ENCODE results near the gene MYOM3.
A peak's percentile ranks its signal among the peaks of the same experiment; 100 is the strongest.

MYOM3 gene

DNA sequence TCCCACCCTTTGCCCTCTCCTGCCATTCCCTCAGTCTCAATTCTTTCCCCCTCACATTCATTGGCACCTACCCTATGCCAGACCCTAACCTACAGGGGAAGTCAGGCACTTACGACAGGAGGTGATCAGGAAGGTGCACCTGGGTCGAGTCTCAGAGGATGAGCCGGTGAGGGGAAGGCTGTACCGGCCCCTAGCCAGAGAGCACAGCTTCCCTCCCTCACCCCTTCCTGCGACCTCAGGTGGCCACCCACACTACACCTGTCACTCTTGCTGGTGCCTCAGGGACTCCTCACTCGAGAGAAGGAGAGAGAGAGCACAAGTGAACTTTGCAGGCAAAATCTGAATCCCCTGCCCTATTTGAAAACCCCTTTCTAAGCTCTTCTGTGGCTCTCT, 1.7 kb upstream of the MYOM3 start:
- DNase-seq, result no peak

GRCh38 chr1:24111262-24111995, 506 bp downstream of the MYOM3 start:
- DNase-seq, result no peak

DNA sequence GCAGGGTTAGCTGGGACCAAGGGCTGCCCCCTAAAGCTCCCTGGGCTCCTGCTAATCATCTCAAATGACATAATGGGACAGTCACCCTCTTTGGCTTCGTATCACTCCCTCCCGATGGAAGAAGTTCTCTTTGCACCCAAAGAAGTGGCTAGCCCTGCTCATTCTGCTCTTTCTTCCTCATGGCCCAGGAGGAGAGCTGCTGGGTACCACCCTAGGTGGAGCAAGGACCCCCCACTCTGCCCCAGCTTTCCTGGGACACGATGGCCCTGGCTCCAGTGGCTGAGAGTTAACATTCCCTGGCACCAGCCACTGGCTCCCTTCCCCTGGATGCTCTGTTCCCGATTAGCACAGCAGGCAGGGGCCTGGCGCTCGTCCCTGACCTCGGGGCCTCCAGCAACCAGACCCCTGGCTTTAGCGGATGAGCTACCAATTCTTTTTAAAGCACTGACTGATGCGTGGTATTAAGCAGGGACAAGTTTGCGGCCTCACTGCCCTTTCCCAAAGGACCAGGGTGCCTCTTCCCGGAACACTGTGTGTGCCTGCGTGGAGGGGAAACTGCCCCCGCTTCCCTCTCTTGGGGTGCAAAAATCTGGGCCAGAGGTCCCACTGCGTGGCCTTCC, 1.2 kb downstream of the MYOM3 start:
- no peak for DNase-seq

DNA sequence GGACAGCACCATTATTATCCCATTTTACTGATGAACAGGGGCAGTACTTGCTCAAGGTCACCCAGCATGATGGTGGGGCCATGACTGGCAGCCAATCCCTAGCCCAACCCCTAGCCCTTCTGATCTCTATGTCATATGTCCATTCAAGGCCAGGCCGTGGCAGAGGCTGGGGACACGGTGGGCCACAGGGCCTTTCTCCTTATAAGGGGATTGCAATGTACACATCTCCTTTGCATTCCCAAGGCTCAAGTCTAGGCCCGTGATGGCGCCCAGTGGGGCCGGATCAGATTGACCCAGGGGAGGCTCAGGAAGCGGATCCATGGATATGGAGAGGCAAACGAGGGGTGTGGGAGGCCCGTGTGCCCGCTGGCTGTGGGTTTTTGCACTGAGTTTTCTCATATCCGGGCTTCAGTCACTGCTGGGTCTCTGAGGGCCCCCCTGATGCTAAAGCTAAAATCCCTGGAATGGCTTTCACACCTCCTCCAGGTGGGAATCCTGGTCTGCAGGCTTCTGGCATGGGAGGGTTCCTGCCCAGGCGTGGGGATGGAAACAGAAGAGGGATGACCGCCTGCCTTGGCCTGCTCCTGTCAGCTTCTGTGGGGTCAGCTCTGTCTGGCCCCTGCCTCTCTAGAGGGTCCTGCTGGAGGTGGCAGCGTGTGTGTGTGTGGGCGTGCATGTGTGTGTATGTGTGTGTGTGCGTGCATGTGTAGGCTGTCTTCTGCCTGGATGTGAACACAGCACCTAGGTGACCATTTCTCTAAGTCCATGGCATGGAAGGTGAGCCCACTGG, 2.1 kb downstream of the MYOM3 start:
- DNase-seq, result no peak

GRCh38 chr1:24109166-24109483, 2.8 kb downstream of the MYOM3 start:
- DNase-seq, result no peak

GRCh38 chr1:24108334-24109165, 3.4 kb downstream of the MYOM3 start:
- DNase-seq, result peak; percentile 73

DNA sequence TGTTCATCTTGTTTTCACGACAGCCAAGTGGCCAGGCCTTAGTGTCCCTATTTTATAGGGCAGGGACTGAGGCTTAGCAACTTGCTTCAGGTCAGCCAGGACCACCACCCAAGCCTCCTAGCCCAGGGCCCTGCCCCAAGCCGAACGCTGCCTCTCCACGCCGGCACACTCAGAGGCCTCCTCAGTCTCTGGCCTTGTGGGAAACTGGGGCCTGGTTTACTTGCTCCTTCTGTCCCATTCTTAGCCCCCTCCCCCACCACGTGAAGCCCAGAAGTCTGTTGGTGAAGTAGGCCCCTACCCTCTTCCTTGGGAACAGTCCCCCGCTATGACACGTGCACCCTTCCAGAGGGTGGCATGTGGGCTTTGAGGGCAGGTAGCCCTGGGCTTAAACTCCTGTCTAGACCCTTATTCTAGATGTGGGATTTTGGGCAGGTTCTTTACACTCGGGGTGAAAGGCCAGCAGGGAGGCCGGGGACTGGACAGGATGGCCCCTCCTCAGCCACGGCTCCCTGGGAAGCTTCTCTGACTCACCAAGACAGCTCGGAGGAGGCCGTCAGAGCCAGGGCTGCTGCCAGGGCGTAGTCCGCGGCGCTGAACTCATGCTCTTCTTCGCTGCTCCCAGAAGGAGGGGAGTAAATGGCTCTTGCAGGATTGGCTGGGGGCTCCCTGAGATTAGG, 4.3 kb downstream of the MYOM3 start:
- peak; percentile 51 for DNase-seq

DNA sequence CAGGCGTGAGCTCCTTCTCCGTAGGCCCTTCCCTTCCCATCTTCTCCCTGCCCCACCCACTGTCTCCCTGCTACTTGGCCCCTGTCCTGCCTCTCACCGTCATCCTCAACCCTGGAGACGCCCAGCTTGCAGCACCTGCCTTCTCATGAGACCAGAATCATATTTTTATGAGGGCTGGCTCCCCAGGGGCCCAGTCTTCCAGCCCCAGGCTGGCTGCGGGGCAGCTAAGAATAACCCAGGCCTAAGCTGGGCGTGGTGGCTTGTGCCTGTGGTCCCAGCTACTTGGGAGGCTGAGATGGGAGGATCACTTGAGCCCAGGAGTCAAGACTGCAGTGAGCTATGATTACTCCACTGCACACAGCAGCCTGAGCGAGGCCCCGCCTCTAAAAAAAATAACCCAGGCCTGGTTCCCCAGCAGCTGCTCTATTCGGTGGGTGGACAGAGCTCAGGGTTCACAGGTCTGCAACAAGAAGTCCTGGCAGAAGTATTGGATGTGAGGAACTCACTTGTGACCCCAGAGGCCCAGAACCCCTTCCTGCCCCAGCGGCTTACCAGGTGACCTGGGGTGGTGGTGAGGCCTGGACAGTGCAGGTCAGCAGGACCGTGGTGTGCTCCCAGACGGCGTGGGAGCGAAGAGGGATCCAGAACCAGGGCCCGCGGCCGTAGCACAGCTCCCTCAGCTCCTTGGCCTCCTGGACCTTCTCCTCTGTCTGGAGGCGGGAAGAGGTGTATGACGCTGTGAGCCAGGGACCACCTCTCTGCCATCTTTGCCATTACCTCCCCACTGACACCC, 6.4 kb downstream of the MYOM3 start:
- DNase-seq, result no peak

DNA sequence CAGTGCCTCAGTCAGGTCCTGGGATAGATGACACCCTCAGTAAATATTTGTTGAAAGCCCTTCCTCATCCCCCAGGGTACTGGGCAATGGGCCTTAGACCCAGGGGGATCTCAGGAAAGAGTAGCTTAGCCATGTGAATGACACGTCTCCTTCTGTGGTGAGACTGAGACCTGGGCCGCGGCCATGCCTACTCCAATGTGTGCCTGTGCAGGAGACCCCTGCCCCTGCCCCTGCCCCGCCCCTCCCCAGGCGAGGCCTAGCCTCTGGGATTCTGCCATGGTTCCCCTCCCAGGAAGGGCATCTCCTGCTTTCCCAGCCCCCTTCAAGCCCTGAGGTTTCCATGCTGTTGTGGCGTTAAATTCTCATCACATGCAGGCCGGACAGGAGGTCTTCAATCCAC, 7.1 kb downstream of the MYOM3 start:
- no peak for DNase-seq

DNA sequence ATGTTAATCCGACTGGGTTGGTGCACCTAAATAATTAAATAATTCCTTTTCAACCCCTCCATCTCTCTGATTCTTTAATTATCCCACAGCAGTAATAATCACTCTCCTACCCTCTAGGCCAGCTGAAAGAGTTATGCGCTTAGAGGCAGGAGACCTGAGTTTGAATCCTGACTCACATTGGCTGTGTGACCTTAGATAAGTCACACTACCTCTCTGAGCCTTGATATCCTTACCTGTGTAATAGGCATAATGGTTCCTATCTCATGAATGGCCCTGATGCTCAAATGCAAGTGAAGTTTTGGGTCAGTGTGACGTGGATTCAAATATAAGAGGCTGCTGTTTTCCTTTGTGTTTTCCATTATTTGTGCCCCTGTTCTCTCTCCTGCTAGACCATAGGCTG, 8.1 kb downstream of the MYOM3 start:
- no peak for DNase-seq

GRCh38 chr1:24103408-24103807, 8.5 kb downstream of the MYOM3 start:
- no peak for DNase-seq

DNA sequence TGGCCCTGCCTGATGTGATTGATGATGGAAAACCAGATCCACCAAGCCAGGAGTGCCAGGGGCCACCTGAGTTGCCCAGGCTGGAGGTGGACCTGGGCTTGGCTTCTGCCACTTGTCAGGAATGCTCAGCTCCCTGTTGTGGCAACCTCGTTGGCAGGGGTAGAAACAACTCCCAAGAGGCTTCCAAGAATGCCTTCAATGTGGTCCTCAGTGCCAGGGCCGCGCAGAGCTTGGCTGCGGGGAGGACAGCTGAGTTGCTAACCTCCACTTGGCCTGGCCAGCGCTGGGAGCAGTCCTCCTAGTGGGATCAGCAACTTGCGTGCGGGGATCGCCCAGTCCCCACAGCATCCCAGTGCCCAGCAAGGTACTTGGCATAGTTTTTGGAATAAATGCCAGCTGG, 9.0 kb downstream of the MYOM3 start:
- DNase-seq, result no peak

- no peak for DNase-seq
Measured at GRCh38 chr1:24101796-24102586, 9.9 kb downstream of the MYOM3 start.

GRCh38 chr1:24100945-24101737, 10.8 kb downstream of the MYOM3 start:
- no peak for DNase-seq

DNA sequence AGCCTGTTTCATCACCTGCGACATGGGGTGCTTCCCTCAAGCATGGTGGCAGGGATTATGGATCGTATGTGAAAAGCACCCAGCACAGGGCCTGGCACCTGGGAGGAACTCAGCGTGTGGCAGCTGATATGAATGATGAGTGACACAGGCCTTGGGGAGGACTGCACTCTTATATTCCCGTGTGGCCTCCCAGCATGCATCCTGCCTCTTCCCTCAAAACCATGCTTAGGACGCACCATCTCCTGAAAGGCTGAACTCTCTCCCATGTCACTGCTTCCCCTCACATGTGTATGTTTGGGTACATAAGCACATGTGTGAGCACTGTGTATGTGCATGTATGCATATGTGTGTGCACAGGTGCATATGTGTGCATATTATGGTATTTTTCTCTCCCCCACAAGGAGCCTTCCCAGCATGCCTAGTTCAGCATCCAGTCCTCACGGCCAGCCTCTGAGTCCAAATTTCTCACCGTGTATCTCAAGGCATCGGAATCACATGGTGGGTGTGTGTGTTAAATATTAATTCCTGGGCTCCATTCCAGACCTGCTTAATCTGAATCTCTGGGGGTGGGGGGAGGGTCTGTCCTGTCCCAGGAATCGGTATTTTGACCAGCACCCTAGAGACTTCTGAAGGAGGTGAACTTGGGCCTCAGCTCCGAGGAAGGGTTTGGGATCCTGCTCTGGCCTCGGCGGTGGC, 12.8 kb downstream of the MYOM3 start:
- no peak for DNase-seq

DNA sequence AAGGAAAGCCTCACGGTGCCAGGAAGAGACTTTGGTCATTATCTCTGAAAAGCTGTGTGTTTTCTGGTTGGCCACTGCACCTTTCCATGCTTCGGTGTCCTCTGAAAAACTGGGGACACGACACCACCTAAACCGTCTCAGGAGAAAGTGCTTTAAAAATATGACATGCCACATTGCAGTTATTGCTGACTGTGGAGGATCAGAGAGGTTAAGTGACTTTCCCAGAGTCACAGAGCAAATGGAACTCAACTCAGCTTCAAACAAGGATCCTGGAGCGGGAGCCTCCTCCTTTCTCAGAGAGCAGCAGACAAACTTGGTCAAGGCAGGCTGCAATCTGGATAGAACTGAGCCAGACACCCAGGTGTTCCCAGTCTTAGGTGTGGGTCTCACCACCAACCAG, 13.8 kb downstream of the MYOM3 start:
- no peak for DNase-seq

- DNase-seq, result no peak
Measured at GRCh38 chr1:24097663-24098062, 14.3 kb downstream of the MYOM3 start.

GRCh38 chr1:24096739-24097103, 15.2 kb downstream of the MYOM3 start:
- no peak for DNase-seq

DNA sequence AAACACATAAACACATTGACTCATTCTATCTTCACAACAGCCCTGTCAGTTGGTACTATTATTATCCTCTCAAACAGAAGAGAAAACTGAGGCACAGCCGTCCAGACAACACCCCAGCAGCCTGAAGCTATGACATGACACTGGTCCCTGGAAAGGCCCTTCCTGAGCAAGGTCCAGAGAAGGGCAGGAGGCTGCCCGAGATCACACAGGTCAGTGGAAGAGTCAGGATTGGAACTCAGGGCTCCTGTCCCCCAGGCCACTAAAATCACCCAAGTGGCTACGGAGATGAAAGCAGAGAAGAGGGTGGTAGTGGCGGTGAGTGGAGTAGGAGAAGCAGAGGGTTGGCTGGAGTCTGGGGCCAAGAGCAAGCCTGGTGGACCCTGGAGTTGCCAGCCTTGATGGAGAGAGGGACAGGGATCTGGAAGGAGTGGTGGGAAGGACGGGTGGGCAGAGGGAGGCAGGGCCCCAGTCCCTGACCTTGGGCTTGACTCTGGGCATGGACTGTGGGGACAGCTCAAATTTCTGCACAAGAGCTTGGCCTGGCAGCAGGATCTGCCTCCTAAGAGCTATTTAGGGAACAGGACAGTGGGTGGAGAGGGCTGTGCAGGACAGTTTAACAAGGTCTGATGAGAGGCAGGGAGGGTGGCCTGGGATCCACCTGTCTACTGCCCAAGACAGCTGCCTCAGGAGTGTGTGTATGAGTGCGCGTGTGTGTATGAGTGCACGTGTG, 15.8 kb downstream of the MYOM3 start:
- DNase-seq, result no peak

Measured in fibroblast of skin of scalp (primary cell).